Neural cell (in vitro differentiated cells): ENCODE results near the gene ARHGEF2. TPM values are rescaled to one million over a fixed set of nuclear protein-coding genes. Genes with fewer than 3 reads are reported as not detected.

ENCODE experiments used
- H2AFZ ChIP-seq: fragments of 200-600, 300-800 bp; sonication (generic), shearing (Covaris generic); 2 replicates; pipeline ENCODE4 v1.6.0; 2014; ENCODE audit warnings: low read depth, mild to moderate bottlenecking, antibody characterized with exemption, low read length, moderate library complexity
- H3F3A ChIP-seq: fragments of 200-600 bp; shearing (Covaris generic); 2 replicates; pipeline ENCODE4 v1.6.1; 2016; ENCODE audit warnings: mild to moderate bottlenecking, moderate library complexity, mixed read lengths, antibody characterized with exemption, low read length; ENCODE audit not compliant: insufficient read depth, poor library complexity, severe bottlenecking
- H3K27ac ChIP-seq: fragments of 200-600, 300-800 bp; sonication (generic), shearing (Covaris generic); 2 replicates; pipeline ENCODE4 v1.5.1; 2014; ENCODE audit warnings: mild to moderate bottlenecking, low read length, moderate library complexity
- H3K27me3 ChIP-seq: fragments of 300-800, 200-600 bp; sonication (generic), shearing (Covaris generic); 2 replicates; pipeline ENCODE4 v1.6.0; 2014; ENCODE audit warnings: mild to moderate bottlenecking, low read depth, low read length, moderate library complexity; ENCODE audit not compliant: insufficient read depth
- H3K36me3 ChIP-seq: fragments of 300-800, 200-600 bp; sonication (generic), shearing (Covaris generic); 2 replicates; pipeline ENCODE4 v1.5.1; 2014; ENCODE audit warnings: mild to moderate bottlenecking, antibody characterized with exemption, low read length, moderate library complexity; ENCODE audit not compliant: insufficient read depth
- H3K4me2 ChIP-seq: fragments of 300-800, 200-600 bp; sonication (generic), shearing (Covaris generic); 2 replicates; pipeline ENCODE4 v1.6.0; 2014; ENCODE audit warnings: mild to moderate bottlenecking, low read length
- H3K4me3 ChIP-seq: fragments of 300-800, 200-600 bp; sonication (generic), shearing (Covaris generic); 2 replicates; pipeline ENCODE4 v1.5.1; 2014; ENCODE audit warnings: mild to moderate bottlenecking, low read length, moderate library complexity
- H3K79me2 ChIP-seq: fragments of 200-600 bp; shearing (Covaris generic); replicated peaks from 2 replicates; pipeline ENCODE4 v1.6.0; 2014; ENCODE audit warnings: mild to moderate bottlenecking, low read length, moderate library complexity; ENCODE audit not compliant: insufficient read depth
- H3K9ac ChIP-seq: fragments of 300-800, 200-600 bp; sonication (generic), shearing (Covaris generic); 2 replicates; pipeline ENCODE4 v1.6.1; 2016; ENCODE audit warnings: mild to moderate bottlenecking, low read length, mixed read lengths
- H3K9me2 ChIP-seq: fragments of 200-600 bp; shearing (Covaris generic); 2 replicates; pipeline ENCODE4 v1.6.1; 2016; ENCODE audit warnings: mild to moderate bottlenecking, low read length, mixed read lengths; ENCODE audit not compliant: insufficient read depth
- H3K9me3 ChIP-seq: fragments of 200-600, 300-800 bp; sonication (generic), shearing (Covaris generic); 2 replicates; pipeline ENCODE4 v1.6.1; 2016; ENCODE audit warnings: mild to moderate bottlenecking, mixed run types, low read length, moderate library complexity, mixed read lengths
- H4K20me1 ChIP-seq: fragments of 200-600 bp; shearing (Covaris generic); 2 replicates; pipeline ENCODE4 v1.6.1; 2016; ENCODE audit warnings: mild to moderate bottlenecking, mixed run types; ENCODE audit not compliant: insufficient read depth
- EP300 ChIP-seq: fragments of 450-650 bp; conservative IDR thresholded peaks from 2 replicates; pipeline ENCODE4 v1.6.1; 2014; ENCODE audit warnings: antibody characterized with exemption, mild to moderate bottlenecking, moderate library complexity; ENCODE audit not compliant: poor library complexity, severe bottlenecking
- EZH2 ChIP-seq: fragments of 200-600, 300-800 bp; shearing (Covaris generic), sonication (generic); IDR thresholded peaks from 2 replicates; pipeline ENCODE4 v1.6.1; 2014; ENCODE audit warnings: antibody characterized with exemption, low read length, borderline replicate concordance, mild to moderate bottlenecking; ENCODE audit not compliant: insufficient read depth, poor library complexity, severe bottlenecking
- MXI1 ChIP-seq: fragments of 450-650 bp; conservative IDR thresholded peaks from 2 replicates; pipeline ENCODE4 v1.6.1; 2014; ENCODE audit warnings: antibody characterized with exemption, mild to moderate bottlenecking; ENCODE audit not compliant: poor library complexity, severe bottlenecking
- POLR2AphosphoS5 ChIP-seq: IDR thresholded peaks from 2 replicates; pipeline ENCODE4 v1.6.1; 2012
- RAD21 ChIP-seq: fragments of 450-650 bp; conservative IDR thresholded peaks from 2 replicates; pipeline ENCODE4 v1.6.1; 2014; ENCODE audit warnings: antibody characterized with exemption, mild to moderate bottlenecking, moderate library complexity
- SMC3 ChIP-seq: fragments of 450-650 bp; conservative IDR thresholded peaks from 2 replicates; pipeline ENCODE4 v1.6.1; 2014; ENCODE audit warnings: antibody characterized with exemption, mild to moderate bottlenecking, moderate library complexity; ENCODE audit not compliant: poor library complexity
- TAF1 ChIP-seq: IDR thresholded peaks from 2 replicates; pipeline ENCODE4 v1.6.1; 2012; ENCODE audit warnings: low read depth
- polyA plus RNA-seq: library from polyadenylated mRNA; depleted of rRNA; stranded (reverse); fragments of >200 nt; gene quantifications from 2 replicates; pipeline ENCODE4 v1.2.3, GENCODE V29; 2014
- TF ChIP-seq, protein P1 (sequence below): fragments of 450-650 bp; IDR thresholded peaks from 2 replicates; pipeline ENCODE4 v1.5.1; 2014; ENCODE audit warnings: antibody characterized with exemption, mild to moderate bottlenecking, moderate library complexity; ENCODE audit not compliant: poor library complexity, severe bottlenecking
- TF ChIP-seq, protein P2 (sequence below): IDR thresholded peaks from 2 replicates; pipeline ENCODE4 v1.6.1; 2012; ENCODE audit warnings: borderline replicate concordance

The ARHGEF2 gene
- polyA plus RNA-seq, 1 donor from 2014 or later: 45.1 TPM

DNA sequence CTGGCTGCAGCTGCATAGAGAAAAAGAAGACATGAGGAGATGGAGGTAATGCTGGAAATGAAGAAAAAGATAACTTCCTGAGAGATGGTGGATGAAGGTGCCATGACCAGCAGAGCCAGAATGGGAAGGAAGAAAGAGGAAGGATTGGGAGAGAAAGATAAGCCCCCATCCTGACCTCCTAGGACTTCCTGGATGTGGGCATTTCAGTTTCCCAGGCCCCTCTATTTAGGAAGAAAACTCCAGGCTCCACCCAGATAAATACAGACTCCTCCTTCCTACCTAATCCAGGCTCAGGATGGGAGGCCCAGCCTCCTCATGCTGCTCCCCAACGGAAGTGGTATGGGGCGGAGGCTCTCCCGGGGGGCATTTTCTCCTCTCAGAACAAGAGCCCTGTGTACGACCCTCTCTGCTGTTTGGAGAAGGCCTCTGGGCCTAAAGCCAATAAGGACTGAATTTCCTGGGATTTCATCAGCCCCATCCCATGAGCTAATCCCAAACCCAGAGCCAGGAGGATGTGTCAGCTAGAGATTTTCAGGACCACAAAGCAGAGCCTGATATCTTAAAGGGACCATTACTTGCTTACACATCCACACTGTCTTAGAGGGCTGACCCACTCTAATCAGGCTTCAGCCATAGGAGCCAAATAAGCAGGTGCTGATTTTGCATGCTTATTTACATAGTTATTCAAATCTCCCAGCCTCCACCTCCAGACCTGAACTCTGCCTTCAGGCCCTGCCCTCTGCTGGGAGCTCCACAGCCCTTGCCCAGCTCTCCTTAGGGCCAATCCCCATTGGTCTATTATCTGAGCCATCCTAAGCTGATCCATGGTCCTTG, 5.1 kb upstream of the ARHGEF2 start:
- Histone ChIP-seq H3K9me2 (no peaks in the 10 kb centered on the region), H4K20me1 (no peaks in the 10 kb centered on the region), H3F3A (no peaks in the 10 kb centered on the region), H3K9ac (no peak overlapping the region), H3K79me2 (peaks cover 8% of the 10 kb centered on the region), H2AFZ (no peak overlapping the region), H3K9me3 (no peaks in the 10 kb centered on the region), H3K36me3 (no peaks in the 10 kb centered on the region), H3K27me3 (no peaks in the 10 kb centered on the region), H3K4me2 (no peak overlapping the region), H3K4me3 (no peak overlapping the region), H3K27ac (no peak overlapping the region)
- TF ChIP-seq TAF1 (no peak), SMC3 (no peak), MXI1 (no peak), EZH2 (no peak), RAD21 (no peak), EP300 (no peak), POLR2AphosphoS5 (no peak)
- TF ChIP-seq, protein P1, sequence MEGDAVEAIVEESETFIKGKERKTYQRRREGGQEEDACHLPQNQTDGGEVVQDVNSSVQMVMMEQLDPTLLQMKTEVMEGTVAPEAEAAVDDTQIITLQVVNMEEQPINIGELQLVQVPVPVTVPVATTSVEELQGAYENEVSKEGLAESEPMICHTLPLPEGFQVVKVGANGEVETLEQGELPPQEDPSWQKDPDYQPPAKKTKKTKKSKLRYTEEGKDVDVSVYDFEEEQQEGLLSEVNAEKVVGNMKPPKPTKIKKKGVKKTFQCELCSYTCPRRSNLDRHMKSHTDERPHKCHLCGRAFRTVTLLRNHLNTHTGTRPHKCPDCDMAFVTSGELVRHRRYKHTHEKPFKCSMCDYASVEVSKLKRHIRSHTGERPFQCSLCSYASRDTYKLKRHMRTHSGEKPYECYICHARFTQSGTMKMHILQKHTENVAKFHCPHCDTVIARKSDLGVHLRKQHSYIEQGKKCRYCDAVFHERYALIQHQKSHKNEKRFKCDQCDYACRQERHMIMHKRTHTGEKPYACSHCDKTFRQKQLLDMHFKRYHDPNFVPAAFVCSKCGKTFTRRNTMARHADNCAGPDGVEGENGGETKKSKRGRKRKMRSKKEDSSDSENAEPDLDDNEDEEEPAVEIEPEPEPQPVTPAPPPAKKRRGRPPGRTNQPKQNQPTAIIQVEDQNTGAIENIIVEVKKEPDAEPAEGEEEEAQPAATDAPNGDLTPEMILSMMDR: no peak
- TF ChIP-seq, protein P2, sequence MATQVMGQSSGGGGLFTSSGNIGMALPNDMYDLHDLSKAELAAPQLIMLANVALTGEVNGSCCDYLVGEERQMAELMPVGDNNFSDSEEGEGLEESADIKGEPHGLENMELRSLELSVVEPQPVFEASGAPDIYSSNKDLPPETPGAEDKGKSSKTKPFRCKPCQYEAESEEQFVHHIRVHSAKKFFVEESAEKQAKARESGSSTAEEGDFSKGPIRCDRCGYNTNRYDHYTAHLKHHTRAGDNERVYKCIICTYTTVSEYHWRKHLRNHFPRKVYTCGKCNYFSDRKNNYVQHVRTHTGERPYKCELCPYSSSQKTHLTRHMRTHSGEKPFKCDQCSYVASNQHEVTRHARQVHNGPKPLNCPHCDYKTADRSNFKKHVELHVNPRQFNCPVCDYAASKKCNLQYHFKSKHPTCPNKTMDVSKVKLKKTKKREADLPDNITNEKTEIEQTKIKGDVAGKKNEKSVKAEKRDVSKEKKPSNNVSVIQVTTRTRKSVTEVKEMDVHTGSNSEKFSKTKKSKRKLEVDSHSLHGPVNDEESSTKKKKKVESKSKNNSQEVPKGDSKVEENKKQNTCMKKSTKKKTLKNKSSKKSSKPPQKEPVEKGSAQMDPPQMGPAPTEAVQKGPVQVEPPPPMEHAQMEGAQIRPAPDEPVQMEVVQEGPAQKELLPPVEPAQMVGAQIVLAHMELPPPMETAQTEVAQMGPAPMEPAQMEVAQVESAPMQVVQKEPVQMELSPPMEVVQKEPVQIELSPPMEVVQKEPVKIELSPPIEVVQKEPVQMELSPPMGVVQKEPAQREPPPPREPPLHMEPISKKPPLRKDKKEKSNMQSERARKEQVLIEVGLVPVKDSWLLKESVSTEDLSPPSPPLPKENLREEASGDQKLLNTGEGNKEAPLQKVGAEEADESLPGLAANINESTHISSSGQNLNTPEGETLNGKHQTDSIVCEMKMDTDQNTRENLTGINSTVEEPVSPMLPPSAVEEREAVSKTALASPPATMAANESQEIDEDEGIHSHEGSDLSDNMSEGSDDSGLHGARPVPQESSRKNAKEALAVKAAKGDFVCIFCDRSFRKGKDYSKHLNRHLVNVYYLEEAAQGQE: no peak

DNA sequence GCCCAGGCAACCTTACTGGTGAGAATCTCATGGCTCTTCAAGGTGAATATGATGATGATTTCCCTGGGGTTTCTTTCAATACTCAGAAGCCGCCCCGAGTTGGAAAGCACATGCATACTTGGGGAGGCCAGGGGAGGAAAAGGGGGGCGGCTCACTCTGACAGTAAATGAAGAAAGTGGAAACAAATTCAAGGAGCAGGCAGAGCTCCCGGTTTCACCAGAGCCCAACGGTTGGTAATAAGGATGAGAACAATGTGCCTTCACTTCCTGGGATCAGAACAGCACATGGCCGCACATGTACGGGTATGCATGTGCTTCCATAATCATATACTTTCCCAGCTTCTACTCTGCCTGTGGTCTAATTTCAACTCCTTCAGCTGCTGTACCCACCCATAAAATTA, 3.8 kb upstream of the ARHGEF2 start:
- H3K79me2 ChIP-seq: peaks cover 19% of the 10 kb centered on the region

More for the DNA sequence above, 3.8 kb upstream of the ARHGEF2 start:
- Histone ChIP-seq H4K20me1 (no peaks in the 10 kb centered on the region), H3K4me2 (no peak overlapping the region), H3K9ac (no peak overlapping the region), H3K9me3 (no peaks in the 10 kb centered on the region), H3F3A (peaks cover 2% of the 10 kb centered on the region), H3K27me3 (no peaks in the 10 kb centered on the region), H3K36me3 (no peaks in the 10 kb centered on the region), H3K9me2 (no peaks in the 10 kb centered on the region), H2AFZ (no peak overlapping the region), H3K27ac (no peak overlapping the region), H3K4me3 (no peak overlapping the region)
- TF ChIP-seq RAD21: no peak
- TF ChIP-seq TAF1: no peak
- TF ChIP-seq, protein P2: no peak
- TF ChIP-seq, protein P1: no peak
- TF ChIP-seq EP300: no peak
- TF ChIP-seq EZH2: no peak
